Measurements from ENCODE around the gene CREBRF. TPM values are rescaled to one million over a fixed set of nuclear protein-coding genes. Genes with fewer than 3 reads are reported as not detected.

Gene CREBRF
- total RNA-seq, 2 donors from 2014 or later, result 12.2 to 12.7 TPM

- Histone ChIP-seq H3K9ac (ENCODE audit: extremely low read depth, low read length, poor library complexity, severe bottlenecking) (no peak overlapping the region), H3K36me3 (ENCODE audit: control insufficient read depth, insufficient read depth, low read length) (no peaks in the 10 kb centered on the region), H3K4me3 (ENCODE audit: low read length) (no peak overlapping the region), H3K9me3 (ENCODE audit: control insufficient read depth, low read length) (no peaks in the 10 kb centered on the region), H3K4me1 (ENCODE audit: control insufficient read depth, insufficient read depth, low read length) (no peaks in the 10 kb centered on the region), H3K27me3 (ENCODE audit: control insufficient read depth, insufficient read depth, low read length, poor library complexity, severe bottlenecking) (no peaks in the 10 kb centered on the region), H3K27ac (ENCODE audit: low read depth, low read length) (no peak overlapping the region)
- TF ChIP-seq, protein P1, sequence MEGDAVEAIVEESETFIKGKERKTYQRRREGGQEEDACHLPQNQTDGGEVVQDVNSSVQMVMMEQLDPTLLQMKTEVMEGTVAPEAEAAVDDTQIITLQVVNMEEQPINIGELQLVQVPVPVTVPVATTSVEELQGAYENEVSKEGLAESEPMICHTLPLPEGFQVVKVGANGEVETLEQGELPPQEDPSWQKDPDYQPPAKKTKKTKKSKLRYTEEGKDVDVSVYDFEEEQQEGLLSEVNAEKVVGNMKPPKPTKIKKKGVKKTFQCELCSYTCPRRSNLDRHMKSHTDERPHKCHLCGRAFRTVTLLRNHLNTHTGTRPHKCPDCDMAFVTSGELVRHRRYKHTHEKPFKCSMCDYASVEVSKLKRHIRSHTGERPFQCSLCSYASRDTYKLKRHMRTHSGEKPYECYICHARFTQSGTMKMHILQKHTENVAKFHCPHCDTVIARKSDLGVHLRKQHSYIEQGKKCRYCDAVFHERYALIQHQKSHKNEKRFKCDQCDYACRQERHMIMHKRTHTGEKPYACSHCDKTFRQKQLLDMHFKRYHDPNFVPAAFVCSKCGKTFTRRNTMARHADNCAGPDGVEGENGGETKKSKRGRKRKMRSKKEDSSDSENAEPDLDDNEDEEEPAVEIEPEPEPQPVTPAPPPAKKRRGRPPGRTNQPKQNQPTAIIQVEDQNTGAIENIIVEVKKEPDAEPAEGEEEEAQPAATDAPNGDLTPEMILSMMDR (conservative IDR thresholded peaks at IDR 0.05), result no peak
- Mint-ChIP-seq H3K27ac (no peak overlapping the region), H3K4me3 (no peak overlapping the region), H3K9me3 (no peaks in the 10 kb centered on the region), H3K4me1 (no peaks in the 10 kb centered on the region), H3K27me3 (ENCODE audit: insufficient read depth) (peaks cover 18% of the 10 kb centered on the region), H3K36me3 (ENCODE audit: low read depth) (no peaks in the 10 kb centered on the region)
- DNase-seq, result no peak
- WGBS, 2 experiments (ENCODE audit: insufficient coverage in 1 of 2, insufficient read length in 1 of 2), result 33 to 88% methylated on average over 1 to 2 of the region's 2 CpGs
These were observed 132.1 kb downstream of the CREBRF start for GRCh38 chr5:173188280-173188679.

Other genes starting within 250 kb of the CREBRF start
- 10 to 100 TPM; 81.9 to 94.8 TPM for gene ERGIC1, start 222.1 kb upstream of the CREBRF start, total RNA-seq
- gene RPL26L1, start 96.9 kb upstream of the CREBRF start, total RNA-seq, result 10 to 100 TPM; 56.7 to 60.0 TPM
- gene ATP6V0E1, start 72.6 kb upstream of the CREBRF start, total RNA-seq, result 100 to 1,000 TPM; 119 to 128 TPM
- 1 to 10 TPM; 6.8 to 7.3 TPM for gene BNIP1, start 88.2 kb downstream of the CREBRF start, total RNA-seq
- gene NKX2-5, start 178.9 kb downstream of the CREBRF start, total RNA-seq, result under 1 TPM; 0.33 to 0.37 TPM

Data from endodermal cell (in vitro differentiated cells).